HG02943 (cell line): Measurements from ENCODE around the gene C19orf38.
A peak's percentile ranks its signal among the peaks of the same experiment; 100 is the strongest.
"Not testable (repeated sequence)": the region's sequence is repeated elsewhere in the genome, so short reads cannot be mapped to it uniquely, and the experiment has no call there.

Experiments
- ATAC-seq: cut with Tn5 transposase; IDR thresholded peaks from one replicate; pipeline ENCODE4 v1.9.1; 2021; ENCODE audit warnings: mild to moderate bottlenecking, low read depth, moderate library complexity; ENCODE audit not compliant: unreplicated experiment

C19orf38 gene

DNA sequence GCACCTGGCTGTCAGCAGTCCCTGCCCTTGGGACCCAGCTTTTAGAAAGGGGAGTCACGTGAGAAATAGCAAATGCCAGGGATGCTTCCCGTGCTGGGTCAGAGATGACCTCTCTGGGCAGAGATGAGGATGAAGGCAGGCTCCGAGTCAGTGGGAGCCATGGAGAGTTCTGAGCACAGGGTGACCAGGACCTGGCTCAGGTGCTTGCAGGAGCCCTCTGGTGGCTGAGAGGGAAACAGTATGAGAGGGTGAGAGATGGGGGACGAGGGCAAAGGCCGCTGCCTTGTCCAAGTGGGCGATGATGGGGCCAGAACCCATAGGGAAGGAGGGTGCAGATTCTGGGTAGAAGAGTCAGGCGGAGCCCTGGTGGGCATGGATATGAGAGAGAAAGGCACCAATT, 28.0 kb upstream of the C19orf38 start:
- ATAC-seq: no peak

DNA sequence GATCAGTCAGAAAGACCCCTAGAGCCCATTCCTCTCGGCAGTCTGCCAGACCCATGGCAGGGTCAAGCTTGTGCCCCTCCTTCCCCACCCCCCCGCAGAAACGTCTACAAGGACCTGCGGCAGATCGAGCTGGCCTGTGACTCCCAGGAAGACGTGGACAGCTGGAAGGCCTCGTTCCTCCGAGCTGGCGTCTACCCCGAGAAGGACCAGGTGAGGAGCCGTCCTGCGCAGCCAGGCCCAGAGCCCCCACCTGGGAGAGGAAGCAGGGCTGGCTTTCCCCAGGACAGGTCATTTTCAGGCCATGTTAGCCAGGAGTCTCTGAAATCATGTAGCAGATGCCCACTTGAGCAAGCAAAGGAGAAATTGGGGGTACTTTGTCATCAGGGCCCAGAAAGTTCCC, 24.5 kb upstream of the C19orf38 start:
- ATAC-seq: no peak

DNA sequence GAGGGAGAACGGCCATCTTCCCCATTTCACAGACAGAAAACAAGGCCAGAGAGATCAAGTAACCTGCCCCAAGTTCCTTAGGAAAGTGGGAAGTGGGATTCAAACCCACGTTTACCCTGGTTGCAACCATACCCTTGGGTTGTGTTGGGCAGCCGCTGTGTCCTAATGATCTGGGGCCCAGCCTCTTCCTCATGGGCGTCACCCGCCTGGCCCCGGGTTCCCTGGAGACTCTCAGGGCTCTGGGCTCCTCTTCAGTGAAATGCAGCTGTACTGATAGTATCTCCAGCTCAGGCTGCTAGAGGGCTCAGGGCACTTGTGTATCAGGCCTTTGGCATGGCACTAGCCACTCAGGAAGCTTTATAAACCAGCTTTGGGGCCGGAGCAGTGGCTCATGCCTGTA, 22.0 kb upstream of the C19orf38 start:
- ATAC-seq: no peak

DNA sequence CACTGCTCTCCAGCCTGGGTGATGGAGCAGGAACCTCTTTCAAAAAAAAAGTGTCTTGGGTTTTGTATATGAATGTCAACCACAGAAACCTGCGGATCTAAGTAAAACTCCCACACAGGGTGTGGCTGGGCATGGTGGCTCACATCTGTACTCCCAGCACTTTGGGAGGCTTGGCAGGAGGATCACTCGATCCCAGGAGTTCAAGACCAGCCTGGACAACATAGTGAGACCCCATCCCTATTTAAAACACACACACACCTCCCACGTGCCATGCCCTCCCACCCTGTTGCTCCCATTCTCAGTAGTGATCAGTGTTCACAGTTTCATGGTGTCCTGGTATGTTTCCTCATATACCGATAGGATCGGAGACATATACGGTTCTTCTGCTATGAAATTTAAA, 21.4 kb upstream of the C19orf38 start:
- no peak for ATAC-seq

DNA sequence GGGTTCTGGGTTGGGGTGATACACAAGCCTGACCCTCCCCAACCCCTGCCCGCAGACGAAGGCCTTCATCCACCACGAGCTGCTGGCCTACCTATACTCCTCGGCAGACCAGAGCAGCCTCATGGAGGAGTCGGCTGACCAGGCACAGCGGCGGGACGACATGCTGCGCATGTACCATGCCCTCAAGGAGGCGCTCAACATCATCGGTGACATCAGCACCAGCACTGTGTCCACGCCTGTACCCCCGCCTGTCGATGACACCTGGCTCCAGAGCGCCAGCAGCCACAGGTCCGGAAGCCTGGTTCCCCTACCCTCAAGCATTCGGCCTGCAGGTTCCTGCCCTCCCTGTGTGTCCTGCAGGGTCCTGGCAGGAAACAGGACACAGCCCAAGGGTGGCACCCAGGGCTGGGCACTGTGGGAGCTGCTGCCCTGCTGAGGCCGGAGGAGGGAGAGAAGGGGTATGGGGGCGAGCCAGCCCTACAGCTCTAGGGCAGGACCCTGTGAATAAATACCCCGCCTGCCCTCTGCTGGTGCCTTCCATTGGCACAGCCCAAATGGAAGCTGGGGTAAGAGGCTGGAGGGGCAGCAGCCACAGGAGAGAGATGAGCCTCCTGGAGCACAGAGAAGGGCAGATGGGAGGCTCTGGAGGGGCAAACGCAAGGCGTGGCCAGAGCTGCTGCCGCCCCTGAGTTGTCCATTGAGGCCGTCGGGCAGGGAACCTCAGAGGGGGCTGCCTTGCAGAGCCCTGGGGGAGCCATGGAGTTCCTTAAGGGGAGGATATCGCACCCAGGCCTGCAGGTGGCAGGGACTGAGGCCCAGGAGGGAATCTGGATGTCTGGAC, 19.0 kb upstream of the C19orf38 start:
- no peak for ATAC-seq

DNA sequence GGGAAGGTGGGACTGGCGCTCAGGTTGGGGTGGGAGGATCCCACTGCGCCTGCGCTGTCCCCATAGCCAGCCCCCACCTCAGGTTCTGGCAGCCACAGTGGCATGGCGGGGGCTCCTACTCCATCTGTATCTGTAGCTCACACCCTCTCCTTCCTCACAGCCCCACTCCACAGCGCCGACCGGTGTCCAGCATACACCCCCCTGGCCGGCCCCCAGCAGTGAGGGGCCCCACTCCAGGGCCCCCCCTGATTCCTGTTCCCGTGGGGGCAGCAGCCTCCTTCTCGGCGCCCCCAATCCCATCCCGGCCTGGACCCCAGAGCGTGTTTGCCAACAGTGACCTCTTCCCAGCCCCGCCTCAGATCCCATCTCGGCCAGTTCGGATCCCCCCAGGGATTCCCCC, 18.2 kb upstream of the C19orf38 start:
- ATAC-seq: no peak

DNA sequence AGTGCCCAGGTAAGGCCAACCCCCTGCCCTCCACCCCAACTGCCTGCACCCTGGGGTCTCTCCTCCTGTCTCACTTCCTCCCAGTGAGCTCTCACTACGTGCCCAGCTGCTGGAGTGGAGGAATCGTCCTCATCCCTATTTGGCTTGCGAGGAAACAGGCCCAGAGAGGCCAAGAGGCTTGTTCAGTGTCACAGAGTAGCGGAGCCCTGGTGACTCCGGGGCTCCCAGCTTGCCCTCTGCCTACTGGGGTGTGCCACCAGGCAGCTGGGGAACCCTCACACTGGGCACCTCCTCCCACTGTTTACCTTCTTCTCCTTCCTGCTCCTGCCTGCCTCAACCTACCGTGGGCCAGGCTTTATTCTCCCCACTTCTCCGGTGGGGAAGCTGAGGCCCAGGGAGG, 17.8 kb upstream of the C19orf38 start:
- no peak for ATAC-seq

DNA sequence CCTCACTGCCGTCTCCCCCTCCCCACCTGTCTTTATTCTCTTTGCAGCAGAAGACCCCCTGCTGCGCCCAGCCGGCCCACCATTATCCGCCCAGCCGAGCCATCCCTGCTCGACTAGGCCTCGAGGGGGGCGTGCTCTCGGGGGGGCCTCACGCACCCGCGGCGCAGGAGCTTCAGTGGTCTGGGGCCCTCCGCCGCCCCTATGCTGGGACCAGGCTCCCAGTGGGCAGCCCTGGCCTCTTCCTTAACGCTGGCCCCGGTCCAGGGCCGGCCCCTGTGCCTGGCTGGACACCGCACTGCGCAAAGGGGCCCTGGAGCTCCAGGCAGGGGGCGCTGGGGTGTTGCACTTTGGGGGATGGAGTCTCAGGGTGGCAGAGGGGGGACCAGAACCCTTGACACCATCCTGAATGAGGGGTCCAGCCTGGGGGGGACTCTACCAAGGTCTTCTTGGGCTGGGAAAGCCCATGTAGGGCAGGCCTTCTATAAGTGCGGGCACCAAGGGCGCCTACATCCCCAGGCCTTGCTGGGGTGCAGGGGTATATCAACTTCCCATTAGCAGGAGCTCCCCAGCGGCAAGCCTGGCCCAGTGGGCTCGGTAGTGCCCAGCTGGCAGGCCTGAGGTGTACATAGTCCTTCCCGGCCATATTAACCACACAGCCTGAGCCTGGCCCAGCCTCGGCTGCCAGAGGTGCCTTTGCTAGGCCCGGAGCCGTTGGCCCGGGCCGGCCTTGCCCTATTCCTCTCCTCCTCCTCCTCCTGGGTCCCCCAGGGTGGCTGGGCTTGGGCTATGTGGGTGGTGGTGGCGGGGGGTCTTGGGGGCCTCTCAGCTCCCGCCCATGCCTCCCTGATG, 17.1 kb upstream of the C19orf38 start:
- no peak for ATAC-seq

DNA sequence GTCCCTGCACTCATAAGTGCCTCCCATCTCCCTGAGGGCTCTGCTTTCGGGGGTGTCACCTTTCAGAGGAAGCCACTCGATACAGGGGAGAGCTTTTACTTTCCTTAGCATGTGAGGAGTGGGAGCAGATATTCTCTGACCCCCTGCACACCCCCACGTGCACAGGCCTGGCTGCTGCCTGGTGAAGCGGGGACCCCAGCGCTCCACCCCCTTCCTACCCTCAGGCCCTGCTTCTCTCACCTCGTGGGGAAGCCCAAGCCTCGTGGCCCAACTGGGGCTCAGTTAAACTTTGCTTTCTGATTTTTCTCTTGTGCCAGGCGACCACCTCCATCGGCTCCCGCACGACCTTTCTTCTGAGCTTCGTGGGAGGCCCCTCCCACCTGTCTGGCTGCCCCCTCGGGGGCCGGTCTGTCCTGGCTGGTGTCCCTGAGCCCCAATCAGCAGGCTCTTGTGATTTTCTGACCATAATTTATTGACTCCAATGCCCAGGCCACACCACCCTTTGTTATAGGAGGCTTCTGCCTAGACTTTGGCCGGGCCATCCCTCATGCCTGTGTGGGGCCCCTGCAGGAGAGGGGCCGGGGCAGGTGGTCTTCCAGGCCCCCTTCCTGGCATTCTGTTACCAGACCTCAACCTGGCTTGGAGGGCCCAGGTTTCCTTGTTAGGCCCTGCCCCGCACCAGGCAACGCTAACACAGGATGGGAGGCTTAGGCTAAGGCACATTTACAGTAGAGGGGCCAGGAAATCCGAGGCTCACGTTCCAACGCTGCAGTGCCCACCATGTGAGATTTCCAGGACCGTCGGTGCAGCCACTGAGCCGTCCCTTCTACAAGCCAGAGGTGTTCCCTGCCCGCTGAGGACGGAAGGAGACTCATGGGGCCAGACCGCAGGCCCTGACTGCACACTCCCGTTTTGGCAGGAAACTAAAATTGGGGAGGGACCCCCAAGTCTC, 16.0 kb upstream of the C19orf38 start:
- no peak for ATAC-seq

DNA sequence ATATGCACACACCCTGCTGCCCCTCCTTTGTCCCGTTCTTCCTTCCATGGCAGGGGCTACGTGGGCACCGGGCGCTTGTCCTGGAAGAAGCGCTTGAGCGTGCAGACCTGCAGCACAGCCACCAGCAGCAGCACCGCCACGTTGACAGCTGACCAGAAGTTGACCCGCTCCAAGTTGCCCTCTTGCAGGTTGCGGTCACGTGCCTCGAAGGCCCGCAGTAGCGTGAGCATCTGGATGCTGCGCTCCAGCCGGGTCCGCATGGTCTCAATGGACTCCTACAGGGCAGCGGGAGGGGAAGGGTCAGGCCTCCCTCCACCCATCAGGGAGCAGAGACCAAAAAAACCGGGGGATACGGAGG, 15.3 kb upstream of the C19orf38 start:
- no peak for ATAC-seq

DNA sequence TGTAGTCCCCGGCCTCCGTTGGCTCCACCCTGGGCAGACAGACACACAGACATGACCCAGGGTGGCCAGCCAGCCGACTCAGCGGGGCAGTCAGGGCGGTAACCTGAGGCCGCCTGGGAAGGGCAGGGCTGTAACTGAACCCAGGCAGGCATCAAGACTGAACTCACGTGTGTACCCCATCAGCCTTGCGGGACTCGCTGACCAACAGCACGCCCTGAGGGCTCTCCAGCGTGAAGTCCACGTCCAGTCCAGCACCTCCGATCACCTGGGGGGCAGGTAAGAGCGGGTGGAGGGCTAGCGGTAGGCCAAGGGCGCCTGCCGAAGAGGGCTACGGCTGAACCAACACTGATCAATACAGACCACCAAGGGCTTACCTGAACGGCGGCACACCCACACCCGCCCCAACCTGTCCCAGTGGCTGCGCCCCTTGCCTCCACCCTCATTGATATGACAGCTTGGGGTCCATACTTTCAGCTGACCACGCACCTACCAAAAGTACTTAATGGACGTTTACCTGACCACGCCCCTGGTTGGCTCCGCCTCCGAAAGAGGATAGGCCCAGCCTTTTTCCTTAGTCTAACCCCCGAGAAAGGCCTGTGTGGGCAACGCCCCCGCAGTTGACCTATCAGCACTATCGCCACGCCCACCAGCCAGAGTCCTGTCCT, 13.0 kb upstream of the C19orf38 start:
- ATAC-seq: no peak

DNA sequence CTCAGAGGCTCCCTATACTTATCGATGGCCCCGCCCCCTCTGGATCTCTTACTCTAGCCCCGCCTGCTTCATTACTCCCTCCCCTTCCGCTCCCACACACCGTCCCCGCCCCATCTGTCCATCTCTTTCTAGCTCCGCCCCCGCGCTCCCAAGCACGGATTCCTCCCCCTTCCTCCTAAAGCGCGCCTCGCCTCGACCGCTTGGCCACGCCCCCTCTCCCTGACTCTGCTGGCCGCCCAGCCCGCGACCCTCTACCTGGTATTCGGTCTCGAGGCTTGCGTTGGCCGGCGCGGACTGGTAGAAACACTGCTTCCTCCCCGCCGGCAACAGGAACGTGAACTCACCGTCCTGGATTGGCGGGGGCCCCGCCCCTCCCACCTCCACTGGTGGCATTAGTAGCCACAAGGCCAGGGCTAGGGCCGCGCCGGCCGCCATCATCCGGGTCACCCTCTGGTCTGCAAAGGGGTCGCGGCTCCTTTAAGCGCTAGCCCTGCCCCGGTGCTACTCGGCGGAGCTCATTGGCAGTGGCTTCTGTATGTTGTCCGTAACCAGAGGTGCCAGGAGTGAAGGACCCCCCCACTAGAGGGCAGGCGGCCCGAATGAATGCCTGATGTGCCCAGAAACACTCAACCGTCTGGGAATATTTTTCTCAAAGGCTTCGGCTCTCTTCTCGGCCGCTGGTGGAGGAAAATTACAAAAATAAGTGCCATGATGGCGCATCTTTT, 12.3 kb upstream of the C19orf38 start, which contains the start of gene TMED1:
TMED1 (minus strand) TSS at position 459 of the 725 bp plus-strand sequence; CDS start at position 438, 21 bp downstream.
- peak; percentile 64 for ATAC-seq

DNA sequence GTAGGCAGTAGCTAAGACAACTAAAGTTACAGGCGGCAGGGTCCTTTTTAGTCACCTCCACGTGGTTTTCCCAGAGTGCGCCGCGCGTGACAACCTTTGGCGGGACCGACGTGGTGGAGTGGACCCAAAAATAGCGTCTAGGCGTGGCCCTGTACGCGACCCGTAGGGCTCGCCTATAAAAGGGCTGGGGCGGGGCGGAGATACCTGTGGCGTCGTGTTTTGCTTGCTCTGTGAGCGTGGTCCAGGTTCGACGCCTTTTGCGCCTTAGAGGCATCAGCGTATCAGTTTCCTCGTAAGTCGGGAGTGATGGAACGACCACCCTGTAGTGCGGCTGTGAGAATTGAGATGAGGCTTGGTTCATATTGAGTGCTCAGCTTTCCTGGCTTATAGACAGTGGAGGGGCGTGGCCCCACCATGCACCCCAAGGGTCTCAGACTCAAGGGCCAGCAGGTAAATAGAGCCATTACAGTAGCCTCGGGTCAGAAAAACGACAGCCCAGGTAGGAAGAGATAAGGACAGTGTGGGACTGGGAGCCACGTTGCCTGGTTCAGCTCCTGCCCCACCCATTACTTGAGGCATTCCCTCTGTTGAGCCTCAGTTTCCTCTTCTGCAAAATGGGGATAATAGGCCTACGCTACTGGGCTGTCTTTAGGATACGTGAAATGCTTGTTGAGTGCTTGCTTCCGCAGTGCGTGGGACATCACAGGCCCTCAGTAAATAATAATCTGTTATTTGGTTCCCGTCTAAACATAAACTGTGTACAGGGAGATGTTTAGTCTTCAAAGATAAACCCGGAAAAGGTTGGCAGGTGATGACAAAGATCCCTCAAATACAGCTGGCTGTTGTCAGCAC, 11.5 kb upstream of the C19orf38 start:
- peak; percentile 9 for ATAC-seq

DNA sequence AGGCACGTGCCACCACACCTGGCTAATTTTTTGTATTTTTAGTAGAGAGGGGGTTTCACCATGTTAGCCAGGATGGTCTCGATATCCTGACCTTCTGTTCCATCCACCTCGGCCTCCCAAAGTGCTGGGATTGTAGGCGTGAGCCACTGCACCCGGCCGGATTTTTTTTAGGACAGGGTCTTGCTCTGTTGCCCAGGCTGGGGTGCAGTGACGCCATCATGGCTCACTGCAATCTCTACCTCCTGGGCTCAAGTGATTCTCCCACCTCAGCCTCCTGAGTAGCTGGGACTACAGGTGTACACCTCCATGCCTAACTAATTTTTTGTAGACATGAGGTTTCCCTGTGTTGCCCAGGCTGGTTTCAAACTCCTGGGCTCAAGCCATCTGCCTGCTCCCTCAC, 10.6 kb upstream of the C19orf38 start:
- not testable (repeated sequence) for ATAC-seq

DNA sequence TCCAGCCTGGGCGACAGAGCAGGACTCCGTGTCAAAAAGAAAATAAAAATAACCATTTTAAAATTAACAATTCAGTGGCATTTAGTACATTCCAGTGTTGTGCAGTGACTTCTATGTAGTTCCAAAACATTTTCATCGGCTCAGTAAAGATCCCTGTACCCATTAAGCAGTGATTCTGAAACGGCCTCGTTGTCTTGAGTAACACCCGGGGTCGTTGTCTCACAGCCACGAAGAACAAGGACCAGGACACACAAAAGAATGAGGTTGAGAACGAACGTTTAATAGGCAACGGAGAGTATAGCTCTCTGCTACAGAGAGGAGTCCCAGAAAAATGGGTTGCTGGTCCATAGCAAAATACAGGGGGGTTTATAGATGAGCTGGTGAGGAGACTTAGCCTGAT, 9.8 kb upstream of the C19orf38 start:
- no peak for ATAC-seq

DNA sequence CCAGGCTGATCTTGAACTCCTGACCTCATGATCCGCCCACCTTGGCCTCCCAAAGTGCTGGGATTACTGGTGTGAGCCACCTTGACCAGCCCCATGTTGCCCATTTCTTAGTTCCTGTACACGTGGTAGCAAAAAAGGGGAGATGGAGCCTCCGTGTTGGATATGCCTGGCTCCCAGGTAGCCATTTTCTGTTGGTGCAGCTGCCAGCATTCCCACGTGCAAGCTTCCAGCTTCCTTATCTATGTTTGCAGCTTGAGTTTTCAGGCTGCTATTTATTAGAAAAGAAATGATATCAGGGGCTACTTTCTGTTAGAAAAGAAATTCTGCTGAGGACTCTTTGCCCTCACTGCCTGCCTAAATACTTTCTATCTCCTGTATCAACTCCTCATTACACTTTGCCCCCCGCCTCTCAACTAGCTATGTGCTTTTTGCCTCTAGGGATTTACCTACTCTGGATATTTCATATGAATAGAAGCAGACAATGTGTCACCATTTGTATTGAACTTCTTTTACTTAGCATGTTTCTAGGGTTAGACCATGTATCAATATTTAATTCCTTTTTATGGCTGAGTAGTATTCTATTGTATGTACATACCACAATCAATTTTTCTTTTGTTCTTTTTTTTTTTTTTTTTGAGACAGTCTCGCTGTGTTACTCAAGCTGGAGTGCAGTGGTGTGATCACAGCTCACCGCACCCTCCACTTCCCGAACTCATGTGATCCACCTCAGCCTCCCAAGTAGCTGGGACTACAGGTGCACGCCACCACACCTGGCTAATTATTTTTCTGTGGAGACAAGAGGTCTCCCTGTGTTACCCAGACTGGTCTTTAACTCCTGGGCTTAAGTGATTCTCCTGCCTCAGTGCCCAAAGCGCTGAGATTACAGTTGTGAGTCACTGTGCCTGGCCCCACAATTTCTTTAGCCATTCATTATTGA, 8.8 kb upstream of the C19orf38 start:
- no peak for ATAC-seq

DNA sequence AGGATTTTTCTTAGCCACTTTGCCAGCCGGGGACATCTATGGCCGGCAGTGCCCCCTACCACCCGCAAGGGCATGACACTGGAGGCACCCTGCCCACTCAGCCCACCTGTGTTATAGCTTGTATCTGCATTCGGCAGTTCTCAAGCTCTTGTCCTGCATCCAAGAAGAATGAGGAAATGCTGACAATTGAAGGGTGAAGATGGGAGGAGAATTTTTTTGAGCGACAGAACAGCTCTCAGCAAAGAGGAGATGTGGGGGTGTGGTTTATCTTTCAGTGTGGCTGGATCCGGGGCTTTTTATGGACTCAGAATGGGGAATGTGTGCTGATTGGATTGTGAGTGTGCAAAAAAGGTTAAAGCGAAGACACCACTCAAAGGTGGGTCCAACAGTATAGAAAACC, 5.4 kb upstream of the C19orf38 start:
- no peak for ATAC-seq
